Right atrium auricular region (tissue), 2 donors: ENCODE measurements around the gene FOXO1. TPM values are rescaled to one million over a fixed set of nuclear protein-coding genes. Genes with fewer than 3 reads are reported as not detected.

Experiments
- DNase-seq: peaks from one replicate; pipeline ENCODE4 v3.0.0-alpha.2; 2019; ENCODE audit warnings: low spot score
- H3K27ac ChIP-seq, 2 donors: fragments of 200-600 bp; sonication (generic); 1 replicate in 1 of 2; 2 replicates in 1 of 2; pipeline ENCODE4 v1.5.1; 2016 to 2019
- H3K27me3 ChIP-seq, 2 donors: fragments of 200-600 bp; sonication (generic); one replicate each; pipeline versions ENCODE4 v1.5.1 to v1.6.0; 2017 to 2019
- H3K36me3 ChIP-seq: fragments of 200-600 bp; sonication (generic); one replicate; pipeline ENCODE4 v1.5.1; 2016
- H3K4me1 ChIP-seq, 2 donors: fragments of 200-600 bp; sonication (generic); one replicate each; pipeline versions ENCODE4 v1.5.1 to v1.6.0; 2017 to 2019
- H3K4me3 ChIP-seq, 2 donors: fragments of 200-600 bp; sonication (generic); 1 replicate in 1 of 2; 2 replicates in 1 of 2; pipeline ENCODE4 v1.5.1; 2017 to 2019; ENCODE audit warnings: mild to moderate bottlenecking in 1 of 2, moderate library complexity in 1 of 2
- H3K9me3 ChIP-seq, 2 donors: fragments of 200-600 bp; sonication (generic); one replicate each; pipeline ENCODE4 v1.5.1; 2019
- CTCF ChIP-seq, 2 donors: fragments of 200-600 bp; sonication (generic); IDR thresholded peaks; one replicate each; pipeline ENCODE4 v1.5.1; 2019; ENCODE audit warnings: antibody characterized with exemption in 2 of 2
- total RNA-seq, 2 donors: library from RNA; depleted of rRNA; stranded (reverse); fragments of >200 nt; gene quantifications; one replicate each; pipeline ENCODE4 v1.1.0, GENCODE V29; 2016

The FOXO1 gene
- total RNA-seq, 2 donors from 2014 or later, result 17.3 to 32.7 TPM

- no peak for TF ChIP-seq CTCF (IDR thresholded peaks at IDR 0.05)
- Histone ChIP-seq H3K27me3 (no peaks in the 10 kb centered on the region), H3K36me3 (no peaks in the 10 kb centered on the region), H3K4me3 (no peak overlapping the region), H3K27ac (no peak overlapping the region), H3K4me1 (peaks cover 0 to 33% of the 10 kb centered on the region in 2 donors), H3K9me3 (no peaks in the 10 kb centered on the region)
- DNase-seq, result no peak
These were observed 56.3 kb downstream of the FOXO1 start for GRCh38 chr13:40609972-40610726.

- TF ChIP-seq CTCF (IDR thresholded peaks at IDR 0.05), result no peak
- no peak for DNase-seq
- Histone ChIP-seq H3K4me3 (no peak overlapping the region), H3K36me3 (no peaks in the 10 kb centered on the region), H3K27ac (no peak overlapping the region), H3K9me3 (no peaks in the 10 kb centered on the region), H3K27me3 (no peaks in the 10 kb centered on the region), H3K4me1 (peaks cover 0 to 17% of the 10 kb centered on the region in 2 donors)
These were observed 58.1 kb downstream of the FOXO1 start for GRCh38 chr13:40608308-40608707.

- no peak for TF ChIP-seq CTCF (IDR thresholded peaks at IDR 0.05)
- no peak for DNase-seq
- peaks cover 0 to 7% of the 10 kb centered on the region in 2 donors for H3K4me1 ChIP-seq
- no peak overlapping the region for H3K4me3 ChIP-seq
- H3K9me3 ChIP-seq, result no peaks in the 10 kb centered on the region
- H3K36me3 ChIP-seq, result no peaks in the 10 kb centered on the region
- H3K27me3 ChIP-seq, result no peaks in the 10 kb centered on the region
- no peak overlapping the region for H3K27ac ChIP-seq
These were observed 60.9 kb downstream of the FOXO1 start for GRCh38 chr13:40605573-40605972.

- Histone ChIP-seq H3K4me1 (peaks cover 0 to 12% of the 10 kb centered on the region in 2 donors), H3K27ac (no peak overlapping the region)
These were observed 62.3 kb downstream of the FOXO1 start for GRCh38 chr13:40604135-40604534.

GRCh38 chr13:40600149-40600751 lies 66.2 kb downstream of the FOXO1 start:
- Histone ChIP-seq H3K4me3 (no peak overlapping the region), H3K27me3 (no peaks in the 10 kb centered on the region), H3K4me1 (peaks cover 0 to 42% of the 10 kb centered on the region in 2 donors), H3K9me3 (no peaks in the 10 kb centered on the region), H3K27ac (no peak overlapping the region), H3K36me3 (no peaks in the 10 kb centered on the region)
- DNase-seq, result no peak
- no peak for TF ChIP-seq CTCF (IDR thresholded peaks at IDR 0.05)

More at GRCh38 chr13:40604135-40604534, 62.3 kb downstream of the FOXO1 start:
- no peak for DNase-seq
- Histone ChIP-seq H3K27me3 (no peaks in the 10 kb centered on the region), H3K36me3 (no peaks in the 10 kb centered on the region), H3K4me3 (no peak overlapping the region), H3K9me3 (no peaks in the 10 kb centered on the region)
- TF ChIP-seq CTCF (IDR thresholded peaks at IDR 0.05), result no peak
